H7 (cell line): ENCODE results near the gene HPS5. TPM values are rescaled to one million over a fixed set of nuclear protein-coding genes. Genes with fewer than 3 reads are reported as not detected.
A peak's percentile ranks its signal among the peaks of the same experiment; 100 is the strongest.

Experiments
- DNase-seq: peaks from one replicate; pipeline ENCODE4 v3.0.0; 2012
- H3K27me3 ChIP-seq: 2 replicates; pipeline ENCODE4 v1.6.0; 2011; ENCODE audit warnings: mild to moderate bottlenecking, low read length; ENCODE audit not compliant: control insufficient read depth, insufficient read depth
- H3K36me3 ChIP-seq: replicated peaks from 2 replicates; pipeline ENCODE4 v1.5.1; 2011; ENCODE audit warnings: low read length; ENCODE audit not compliant: control insufficient read depth, insufficient read depth
- H3K4me3 ChIP-seq: 2 replicates; pipeline ENCODE4 v1.5.1; 2011; ENCODE audit warnings: low read depth, mild to moderate bottlenecking, control low read depth, low read length, moderate library complexity; ENCODE audit not compliant: insufficient read depth
- total RNA-seq: library from RNA; depleted of rRNA; stranded (reverse); fragments of >200 nt; shearing (Covaris generic); gene quantifications from 2 replicates; pipeline ENCODE4 v1.2.3, GENCODE V29; 2014

HPS5 gene
- total RNA-seq, 1 experiment from 2014 or later: 14.6 TPM

- peaks cover 14% of the 10 kb centered on the region for H3K36me3 ChIP-seq
- H3K27me3 ChIP-seq: no peaks in the 10 kb centered on the region
- DNase-seq: no peak
Measured at GRCh38 chr11:18310800-18311340, 11.1 kb downstream of the HPS5 start.

GRCh38 chr11:18309691-18310090, 12.2 kb downstream of the HPS5 start:
- Histone ChIP-seq H3K4me3 (no peak overlapping the region), H3K27me3 (no peaks in the 10 kb centered on the region), H3K36me3 (peaks cover 14% of the 10 kb centered on the region)
- no peak for DNase-seq

More at GRCh38 chr11:18310800-18311340, 11.1 kb downstream of the HPS5 start:
- no peak overlapping the region for H3K4me3 ChIP-seq

GRCh38 chr11:18308242-18308641, 13.7 kb downstream of the HPS5 start:
- H3K27me3 ChIP-seq: no peaks in the 10 kb centered on the region
- no peak overlapping the region for H3K4me3 ChIP-seq
- H3K36me3 ChIP-seq: peaks cover 16% of the 10 kb centered on the region
- no peak for DNase-seq

DNA sequence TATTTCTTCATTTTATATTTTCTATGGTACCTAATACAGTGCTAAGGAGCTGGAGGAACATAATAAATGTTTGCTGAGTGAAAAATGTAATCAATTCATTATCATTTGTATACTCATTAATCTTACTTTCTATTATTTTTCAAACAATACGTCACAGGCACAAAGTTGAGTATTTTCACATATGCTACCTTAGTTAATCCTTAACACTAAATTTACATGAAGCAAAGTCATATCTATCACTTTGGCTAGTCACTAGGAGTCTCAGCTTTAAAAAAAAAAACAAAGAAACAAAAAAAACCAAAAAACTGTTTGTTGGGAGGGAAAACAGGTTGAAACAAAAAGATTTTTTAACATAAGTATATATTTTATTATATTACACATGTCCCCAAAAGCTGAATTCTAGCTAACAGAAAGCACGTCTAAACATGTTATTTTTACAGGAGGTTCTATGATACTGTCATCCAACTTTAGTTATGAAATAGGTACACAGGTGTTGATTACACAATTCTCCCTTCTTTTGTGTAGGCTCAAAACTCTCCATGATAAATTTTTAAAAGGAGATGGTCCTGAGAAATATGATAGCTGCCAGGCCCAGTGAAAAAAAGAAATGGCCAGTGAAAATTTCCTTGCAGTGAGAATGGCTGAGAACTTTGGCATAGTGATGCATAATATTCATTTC, 14.3 kb downstream of the HPS5 start:
- no peak overlapping the region for H3K4me3 ChIP-seq
- peaks cover 16% of the 10 kb centered on the region for H3K36me3 ChIP-seq
- DNase-seq: no peak

GRCh38 chr11:18304745-18305144, 17.2 kb downstream of the HPS5 start:
- Histone ChIP-seq H3K27me3 (no peaks in the 10 kb centered on the region), H3K4me3 (no peak overlapping the region), H3K36me3 (peaks cover 6% of the 10 kb centered on the region)
- DNase-seq: no peak

More for the DNA sequence above, 14.3 kb downstream of the HPS5 start:
- H3K27me3 ChIP-seq: no peaks in the 10 kb centered on the region

GRCh38 chr11:18299721-18300120, 22.2 kb downstream of the HPS5 start:
- Histone ChIP-seq H3K36me3 (peaks cover 15% of the 10 kb centered on the region), H3K27me3 (no peaks in the 10 kb centered on the region), H3K4me3 (no peak overlapping the region)
- no peak for DNase-seq

- Histone ChIP-seq H3K36me3 (peaks cover 20% of the 10 kb centered on the region), H3K4me3 (no peak overlapping the region), H3K27me3 (no peaks in the 10 kb centered on the region)
- no peak for DNase-seq
Measured at GRCh38 chr11:18295316-18295715, 26.6 kb downstream of the HPS5 start.

- no peak overlapping the region for H3K4me3 ChIP-seq
- no peaks in the 10 kb centered on the region for H3K27me3 ChIP-seq
- H3K36me3 ChIP-seq: peaks cover 20% of the 10 kb centered on the region
- DNase-seq: no peak
Measured at GRCh38 chr11:18294862-18295261, 27.1 kb downstream of the HPS5 start.

DNA sequence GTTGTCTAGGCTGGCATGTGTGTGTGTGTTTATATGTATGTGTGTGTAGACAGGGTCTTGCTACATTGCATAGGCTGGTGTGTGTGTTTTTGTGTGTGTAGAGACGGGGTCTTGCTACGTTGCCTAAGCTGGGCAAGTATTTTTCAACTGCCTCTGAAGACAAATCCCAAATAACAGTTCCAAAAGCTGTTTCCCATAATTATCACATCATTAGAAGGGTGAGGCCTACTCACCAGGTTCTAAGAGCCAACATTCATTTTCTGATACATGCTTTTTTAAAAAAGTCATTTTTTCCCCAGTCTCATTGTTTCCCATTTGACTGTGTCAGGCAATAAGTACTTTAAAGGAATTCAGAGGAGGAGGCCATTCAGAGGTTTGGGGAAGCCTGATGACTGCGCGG, 33.0 kb downstream of the HPS5 start:
- no peak overlapping the region for H3K4me3 ChIP-seq
- no peaks in the 10 kb centered on the region for H3K27me3 ChIP-seq
- no peak for DNase-seq
- peaks cover 19% of the 10 kb centered on the region for H3K36me3 ChIP-seq

- Histone ChIP-seq H3K4me3 (no peak overlapping the region), H3K36me3 (peaks cover 22% of the 10 kb centered on the region), H3K27me3 (no peaks in the 10 kb centered on the region)
- DNase-seq: no peak
Measured at GRCh38 chr11:18285841-18286240, 36.1 kb downstream of the HPS5 start.

DNA sequence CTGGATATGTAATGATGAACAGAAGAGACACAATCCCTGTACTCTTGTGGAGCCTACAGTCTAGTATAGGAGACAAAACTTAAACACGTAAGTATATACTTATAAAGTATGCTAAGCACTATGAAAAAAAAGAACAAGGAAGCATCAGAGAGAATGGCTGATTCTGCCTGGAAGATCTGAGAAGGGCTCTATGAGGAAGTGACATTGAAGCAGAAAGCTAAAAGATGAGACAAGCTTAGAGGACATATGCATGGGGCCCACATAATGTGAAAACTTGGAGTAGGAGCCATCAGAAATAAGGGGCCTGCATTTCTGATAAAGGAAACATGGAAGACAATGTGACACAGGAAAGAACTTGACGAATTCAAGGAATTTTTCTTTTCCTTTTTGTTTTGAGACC, 39.3 kb downstream of the HPS5 start:
- no peak overlapping the region for H3K4me3 ChIP-seq
- H3K36me3 ChIP-seq: peaks cover 21% of the 10 kb centered on the region
- no peaks in the 10 kb centered on the region for H3K27me3 ChIP-seq
- DNase-seq: no peak

DNA sequence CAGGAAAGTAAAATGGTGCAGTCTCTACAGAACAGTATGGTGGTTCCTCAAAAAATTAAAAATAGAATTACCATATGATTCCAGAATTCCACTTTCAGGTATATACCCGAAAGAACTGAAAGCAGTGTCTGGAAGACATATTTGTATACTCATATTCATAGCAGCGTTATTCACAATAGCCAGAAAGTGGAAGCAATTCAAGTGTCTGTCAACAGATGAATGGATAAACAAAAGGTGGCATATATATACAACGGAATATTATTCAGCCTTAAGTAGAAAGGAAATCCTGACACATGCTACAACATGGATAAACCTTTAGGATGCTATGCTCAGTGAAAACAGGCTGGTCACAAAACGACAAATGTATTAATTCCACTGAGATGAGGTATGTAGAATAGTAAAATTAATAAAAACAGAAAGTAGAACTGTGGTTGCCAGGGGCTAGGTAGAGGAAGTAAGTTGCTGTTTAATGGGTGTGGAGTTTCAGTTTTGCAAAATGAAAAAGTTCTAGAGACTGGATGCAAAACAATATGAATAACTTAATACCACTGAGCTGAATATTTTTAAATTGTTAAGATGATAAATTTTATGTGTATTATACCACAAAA, 41.4 kb downstream of the HPS5 start:
- Histone ChIP-seq H3K27me3 (no peaks in the 10 kb centered on the region), H3K36me3 (peaks cover 11% of the 10 kb centered on the region), H3K4me3 (no peak overlapping the region)
- no peak for DNase-seq

DNA sequence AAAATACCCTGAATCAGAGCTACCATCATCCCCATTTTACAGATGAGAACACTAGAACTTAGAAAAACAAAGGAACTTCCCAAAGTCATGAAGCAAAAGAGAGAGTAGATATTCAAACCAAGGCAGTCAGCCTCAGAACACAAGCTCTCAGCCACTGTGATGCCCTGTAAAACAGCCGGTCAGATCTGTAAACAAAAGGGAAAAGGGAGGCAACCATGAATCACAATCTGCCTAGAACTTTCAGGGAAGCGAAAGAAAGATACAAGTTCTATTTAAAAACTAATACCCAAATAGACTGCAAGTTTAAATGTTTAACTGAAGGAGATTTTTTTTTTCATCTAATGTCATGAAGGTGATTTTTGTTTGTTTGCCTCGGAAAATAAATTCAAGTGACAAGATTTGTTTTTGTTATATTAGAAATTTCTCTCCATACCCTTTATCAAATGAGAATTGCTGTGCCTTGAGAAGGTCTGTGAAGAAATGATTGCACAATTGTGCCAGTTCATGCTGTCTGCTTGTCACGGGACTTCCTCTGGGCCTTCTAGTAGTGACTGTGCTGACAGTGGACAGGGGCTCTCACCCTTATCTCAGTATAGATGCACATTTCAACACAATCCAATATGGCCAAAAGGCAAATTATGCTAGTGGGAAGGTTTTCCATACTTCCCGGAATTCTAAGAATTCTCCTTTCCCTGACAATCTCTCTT, 44.2 kb downstream of the HPS5 start:
- H3K36me3 ChIP-seq: peaks cover 6% of the 10 kb centered on the region

DNA sequence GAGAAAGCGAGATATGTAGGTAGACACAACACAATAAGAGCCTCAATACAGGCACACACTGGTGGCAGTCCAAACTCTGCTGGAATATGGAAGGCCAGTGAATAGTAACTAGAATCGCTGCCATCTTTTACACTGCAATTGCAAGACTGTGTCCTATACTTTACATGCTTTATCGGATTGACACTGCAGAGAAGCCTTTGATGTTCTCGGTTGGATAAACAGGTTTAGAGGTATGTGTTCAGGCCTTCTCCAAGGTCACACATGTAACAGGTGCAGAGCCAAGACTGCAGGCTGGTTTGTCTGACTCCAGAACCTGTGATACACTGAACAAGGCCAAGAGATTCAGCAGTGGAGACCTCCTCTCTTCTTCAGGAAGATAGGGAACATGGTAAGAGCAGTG, 50.7 kb downstream of the HPS5 start:
- H3K4me3 ChIP-seq: no peak overlapping the region
- no peak for DNase-seq
- no peaks in the 10 kb centered on the region for H3K36me3 ChIP-seq

More for the DNA sequence above, 44.2 kb downstream of the HPS5 start:
- H3K4me3 ChIP-seq: no peak overlapping the region
- no peaks in the 10 kb centered on the region for H3K27me3 ChIP-seq
- no peak for DNase-seq

GRCh38 chr11:18270102-18270501, 51.8 kb downstream of the HPS5 start:
- peak; percentile 32 for DNase-seq
- H3K36me3 ChIP-seq: no peaks in the 10 kb centered on the region
- no peak overlapping the region for H3K4me3 ChIP-seq
- H3K27me3 ChIP-seq: no peaks in the 10 kb centered on the region

More for the DNA sequence above, 50.7 kb downstream of the HPS5 start:
- no peaks in the 10 kb centered on the region for H3K27me3 ChIP-seq
